Stimulated activated CD8-positive, alpha-beta memory T cell treated with anti-CD3 and anti-CD28 coated beads, Interleukin-12 subunit alpha, Interleukin-12 subunit beta, amount 100 ng/mL, for 4 hours (primary cell): ENCODE data around the gene DNAJC4.

Experiments
- DNase-seq: peaks from one replicate; pipeline ENCODE4 v3.0.0-alpha.2; 2020; ENCODE audit warnings: low read depth

The DNAJC4 gene

GRCh38 chr11:64208796-64209562 is 21.4 kb upstream of the DNAJC4 start:
- DNase-seq: no peak

GRCh38 chr11:64209563-64209843 is 20.8 kb upstream of the DNAJC4 start:
- no peak for DNase-seq

GRCh38 chr11:64210301-64211020 is 19.9 kb upstream of the DNAJC4 start:
- DNase-seq: no peak

DNA sequence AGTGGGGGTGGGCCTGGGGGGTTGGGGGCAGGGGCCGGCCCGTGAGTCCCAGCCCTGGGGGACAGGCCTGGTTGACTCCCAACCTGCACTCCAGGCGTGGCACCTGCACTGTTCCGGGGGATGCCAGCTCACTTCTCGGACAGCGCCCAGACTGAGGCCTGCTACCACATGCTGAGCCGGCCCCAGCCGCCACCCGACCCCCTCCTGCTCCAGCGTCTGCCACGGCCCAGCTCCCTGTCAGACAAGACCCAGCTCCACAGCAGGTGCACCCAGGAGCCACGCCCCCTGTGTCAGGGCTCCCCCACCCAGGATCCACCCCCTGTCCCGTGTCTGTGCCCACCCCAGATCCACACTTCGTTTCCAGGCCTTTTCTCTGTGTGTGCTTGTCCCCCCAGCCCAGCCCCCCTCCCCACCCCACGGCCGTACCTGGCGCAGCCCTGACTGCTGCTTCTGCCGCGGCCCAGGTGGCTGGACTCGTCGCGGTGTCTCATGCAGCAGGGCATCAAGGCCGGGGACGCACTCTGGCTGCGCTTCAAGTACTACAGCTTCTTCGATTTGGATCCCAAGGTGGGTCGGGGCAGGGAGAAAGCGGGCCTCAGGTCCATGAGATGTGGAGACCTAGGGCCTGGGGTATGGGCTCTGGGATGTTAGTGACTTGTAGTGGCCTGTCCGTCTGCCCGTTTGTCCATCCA is 19.0 kb upstream of the DNAJC4 start:
- no peak for DNase-seq

GRCh38 chr11:64216879-64217278 is 13.5 kb upstream of the DNAJC4 start:
- DNase-seq: no peak

DNA sequence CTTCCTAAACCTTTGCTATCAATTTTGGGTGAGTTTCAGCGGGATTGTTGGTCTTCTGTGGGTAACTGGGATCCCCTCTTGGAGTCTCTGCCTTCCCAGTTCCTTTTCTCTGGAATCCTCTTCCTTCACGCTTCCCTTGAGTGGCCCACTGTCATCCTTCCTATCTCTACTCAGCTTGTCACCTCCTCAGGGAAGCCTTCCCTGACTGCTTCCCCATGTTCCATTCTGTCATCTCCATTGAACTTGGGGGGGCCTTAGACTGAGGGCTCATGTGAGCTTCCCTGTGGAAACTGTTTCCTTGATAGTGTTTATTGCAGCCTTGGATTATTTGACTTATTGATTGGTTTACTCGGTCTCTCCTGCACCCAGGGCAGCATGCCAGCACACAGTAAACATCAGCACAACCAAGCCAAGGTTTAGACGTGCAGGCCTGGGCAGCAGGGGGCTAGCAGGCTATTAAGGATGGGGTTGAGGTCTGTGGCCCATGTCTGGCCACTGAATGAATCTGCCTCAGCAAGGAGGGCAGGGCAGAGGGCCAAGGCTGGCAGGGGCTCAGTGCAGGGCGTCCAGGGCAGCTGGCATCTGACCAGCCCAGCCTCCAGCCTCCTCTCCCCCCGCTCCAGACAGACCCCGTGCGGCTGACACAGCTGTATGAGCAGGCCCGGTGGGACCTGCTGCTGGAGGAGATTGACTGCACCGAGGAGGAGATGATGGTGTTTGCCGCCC is 11.6 kb upstream of the DNAJC4 start:
- DNase-seq: no peak

DNA sequence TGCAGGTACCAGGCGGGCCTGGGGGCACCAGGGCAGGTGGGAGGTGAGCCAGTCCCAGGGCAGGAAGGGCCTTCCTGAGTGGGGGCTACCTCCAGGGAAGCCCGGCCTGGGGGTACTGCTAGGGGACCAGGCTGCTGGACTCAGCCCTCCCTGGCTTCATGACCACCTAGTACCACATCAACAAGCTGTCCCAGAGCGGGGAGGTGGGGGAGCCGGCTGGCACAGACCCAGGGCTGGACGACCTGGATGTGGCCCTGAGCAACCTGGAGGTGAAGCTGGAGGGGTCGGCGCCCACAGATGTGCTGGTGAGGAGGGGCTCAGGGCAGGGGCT is 11.0 kb upstream of the DNAJC4 start:
- no peak for DNase-seq

DNA sequence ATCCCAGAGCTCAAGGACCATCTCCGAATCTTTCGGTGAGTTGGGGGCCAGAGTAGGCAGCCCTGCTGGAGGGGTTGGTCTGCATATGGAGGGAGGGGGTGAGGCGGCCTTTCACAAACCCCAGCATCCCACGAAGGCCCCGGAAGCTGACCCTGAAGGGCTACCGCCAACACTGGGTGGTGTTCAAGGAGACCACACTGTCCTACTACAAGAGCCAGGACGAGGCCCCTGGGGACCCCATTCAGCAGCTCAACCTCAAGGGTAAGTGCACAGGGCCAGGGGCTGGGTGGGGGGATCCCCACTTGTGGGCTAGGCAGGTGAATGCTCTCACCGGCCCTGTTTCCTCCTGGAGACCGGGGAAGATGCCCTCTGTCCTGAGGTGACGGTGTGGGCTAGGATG is 10.6 kb upstream of the DNAJC4 start:
- no peak for DNase-seq

DNA sequence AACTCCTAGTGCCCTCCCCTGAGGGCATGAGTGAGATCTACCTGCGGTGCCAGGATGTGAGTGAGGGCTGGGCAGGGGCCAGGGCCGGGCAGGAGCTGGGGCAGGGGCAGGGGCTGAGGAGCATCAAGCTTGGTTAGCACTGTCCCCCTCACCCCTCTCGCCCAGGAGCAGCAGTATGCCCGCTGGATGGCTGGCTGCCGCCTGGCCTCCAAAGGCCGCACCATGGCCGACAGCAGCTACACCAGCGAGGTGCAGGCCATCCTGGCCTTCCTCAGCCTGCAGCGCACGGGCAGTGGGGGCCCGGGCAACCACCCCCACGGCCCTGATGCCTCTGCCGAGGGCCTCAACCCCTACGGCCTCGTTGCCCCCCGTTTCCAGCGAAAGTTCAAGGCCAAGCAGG is 10.1 kb upstream of the DNAJC4 start:
- no peak for DNase-seq

DNA sequence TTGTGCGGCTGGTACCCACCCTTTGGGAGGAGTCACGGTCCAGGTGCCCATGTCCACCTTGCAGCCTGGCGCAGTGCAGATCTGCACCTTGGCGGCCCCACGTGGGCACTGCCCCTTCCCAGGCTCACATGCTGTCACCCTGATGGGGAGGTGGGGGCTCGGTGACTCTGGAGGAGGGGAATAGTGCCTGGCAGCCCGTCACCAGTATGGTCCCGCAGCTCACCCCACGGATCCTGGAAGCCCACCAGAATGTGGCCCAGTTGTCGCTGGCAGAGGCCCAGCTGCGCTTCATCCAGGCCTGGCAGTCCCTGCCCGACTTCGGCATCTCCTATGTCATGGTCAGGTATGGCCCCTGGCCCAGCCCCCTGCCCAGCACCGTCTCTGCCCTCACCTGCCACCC is 9.6 kb upstream of the DNAJC4 start:
- DNase-seq: no peak

DNA sequence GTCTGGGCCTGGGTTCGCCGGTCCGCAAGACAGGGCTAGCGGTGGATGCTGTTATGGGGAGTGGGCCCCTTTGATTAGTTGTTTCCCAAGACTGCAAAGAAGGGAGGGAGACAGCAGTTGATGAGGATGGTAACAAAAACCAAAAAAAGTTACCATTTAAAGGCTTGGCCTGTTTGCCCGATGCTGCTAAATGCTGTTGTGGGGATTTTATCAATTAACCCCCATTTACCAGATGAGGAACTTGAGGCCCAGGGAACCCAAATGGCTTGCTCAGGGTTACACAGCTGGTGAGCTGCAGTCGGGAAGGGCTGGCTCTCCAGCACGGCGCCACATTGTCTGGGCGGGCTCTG is 7.7 kb upstream of the DNAJC4 start:
- no peak for DNase-seq

DNA sequence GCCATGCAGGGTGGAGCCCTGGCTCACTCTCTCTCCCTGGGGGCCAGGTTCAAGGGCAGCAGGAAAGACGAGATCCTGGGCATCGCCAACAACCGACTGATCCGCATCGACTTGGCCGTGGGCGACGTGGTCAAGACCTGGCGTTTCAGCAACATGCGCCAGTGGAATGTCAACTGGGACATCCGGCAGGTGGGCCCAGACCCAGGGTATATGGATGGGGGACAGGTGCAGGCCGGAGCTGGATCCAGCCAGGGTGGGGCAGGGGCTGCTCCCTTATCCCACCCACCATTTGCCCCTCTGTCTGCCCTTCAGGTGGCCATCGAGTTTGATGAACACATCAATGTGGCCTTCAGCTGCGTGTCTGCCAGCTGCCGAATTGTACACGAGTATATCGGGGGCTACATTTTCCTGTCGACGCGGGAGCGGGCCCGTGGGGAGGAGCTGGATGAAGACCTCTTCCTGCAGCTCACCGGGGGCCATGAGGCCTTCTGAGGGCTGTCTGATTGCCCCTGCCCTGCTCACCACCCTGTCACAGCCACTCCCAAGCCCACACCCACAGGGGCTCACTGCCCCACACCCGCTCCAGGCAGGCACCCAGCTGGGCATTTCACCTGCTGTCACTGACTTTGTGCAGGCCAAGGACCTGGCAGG is 7.2 kb upstream of the DNAJC4 start:
- DNase-seq: no peak

DNA sequence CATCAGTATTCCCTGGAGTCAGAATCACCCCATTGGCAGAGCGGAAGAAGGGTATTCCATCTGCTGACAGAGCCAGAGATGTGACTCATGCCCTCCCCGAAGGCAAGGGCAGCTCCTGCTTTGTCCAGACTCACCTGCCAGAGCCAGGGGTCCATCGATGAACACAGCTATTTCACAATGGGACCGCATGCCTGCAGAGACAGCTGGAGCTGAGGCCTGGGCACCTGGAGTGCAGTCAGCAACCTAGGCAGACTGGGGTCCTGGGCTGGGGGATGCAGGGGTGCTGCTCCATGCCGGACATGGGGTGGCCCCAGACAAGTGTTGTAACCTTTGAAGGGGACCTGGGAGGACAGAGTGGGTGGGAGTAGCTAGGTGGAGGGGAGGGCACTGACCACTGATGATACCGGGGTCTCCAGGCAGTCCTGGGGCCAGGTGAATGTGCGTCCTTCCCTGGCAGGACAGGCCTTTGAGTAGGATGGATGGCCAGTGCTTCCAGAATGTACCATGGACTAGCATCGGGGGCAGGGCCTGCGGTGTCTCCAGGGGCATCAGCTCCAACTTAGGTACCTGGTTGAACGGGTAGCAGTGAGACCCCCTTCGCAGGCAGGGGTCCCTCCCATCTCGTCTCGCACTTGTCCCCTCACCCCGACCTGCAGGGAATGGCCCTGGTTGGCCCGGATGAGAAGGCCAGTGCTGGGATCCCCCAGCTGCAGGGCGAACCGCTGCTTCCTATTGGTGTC is 6.0 kb upstream of the DNAJC4 start:
- no peak for DNase-seq

- DNase-seq: no peak
Observed at GRCh38 chr11:64224891-64225607, 5.3 kb upstream of the DNAJC4 start.

DNA sequence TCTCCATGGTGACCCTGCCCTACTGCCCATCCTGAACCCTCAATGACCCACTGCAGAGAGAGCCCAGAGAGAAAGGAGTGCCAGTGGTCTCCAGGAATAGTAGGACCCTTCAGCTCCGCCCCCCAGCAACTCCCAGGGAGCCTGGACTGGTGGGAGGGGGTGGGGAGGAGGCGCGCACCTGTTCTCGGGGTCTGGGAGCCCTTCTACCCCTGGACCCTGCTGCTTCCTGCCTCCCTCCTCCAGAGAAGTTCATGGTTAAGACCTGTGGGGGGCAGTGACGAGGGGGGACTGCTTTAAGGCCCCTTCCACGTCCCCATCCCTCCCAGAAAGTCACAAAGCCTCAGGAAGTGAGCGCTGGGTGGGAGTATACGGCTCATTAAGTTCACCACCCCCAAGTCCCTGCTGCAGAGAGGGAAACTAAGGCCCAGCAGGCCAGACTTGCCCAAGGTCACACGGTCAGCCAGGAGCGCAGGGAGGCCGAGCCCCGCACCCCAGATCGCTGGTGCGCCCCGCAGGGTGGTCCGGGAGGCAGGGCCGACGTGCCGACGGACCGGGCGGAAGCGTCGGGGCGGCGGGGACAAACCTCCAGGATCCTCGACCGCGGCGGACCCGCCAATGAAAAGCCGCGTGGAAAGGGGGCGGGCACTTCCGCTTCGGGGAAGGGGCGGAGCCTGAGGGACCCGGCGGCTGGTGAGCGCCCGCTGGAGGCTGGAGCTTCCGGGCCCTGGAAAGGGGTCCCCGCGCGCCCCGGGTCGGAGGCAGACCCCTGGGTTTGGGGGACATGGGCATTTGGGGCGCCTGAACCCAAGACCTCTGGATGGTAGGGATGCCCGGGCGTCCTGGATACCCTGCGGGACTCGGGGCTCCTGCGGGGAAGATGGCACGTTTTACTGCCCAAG is 4.5 kb upstream of the DNAJC4 start, which contains the start of the genes NUDT22 and TRPT1:
Gene NUDT22, plus strand, starts transcription at position 667 of the 899 bp plus-strand sequence. CDS start 379 bp downstream, outside the sequence.
Gene TRPT1, minus strand, starts transcription at position 579 of the 899 bp plus-strand sequence. Its CDS starts 326 bp downstream, at position 253.
- peak; percentile 90 for DNase-seq

DNA sequence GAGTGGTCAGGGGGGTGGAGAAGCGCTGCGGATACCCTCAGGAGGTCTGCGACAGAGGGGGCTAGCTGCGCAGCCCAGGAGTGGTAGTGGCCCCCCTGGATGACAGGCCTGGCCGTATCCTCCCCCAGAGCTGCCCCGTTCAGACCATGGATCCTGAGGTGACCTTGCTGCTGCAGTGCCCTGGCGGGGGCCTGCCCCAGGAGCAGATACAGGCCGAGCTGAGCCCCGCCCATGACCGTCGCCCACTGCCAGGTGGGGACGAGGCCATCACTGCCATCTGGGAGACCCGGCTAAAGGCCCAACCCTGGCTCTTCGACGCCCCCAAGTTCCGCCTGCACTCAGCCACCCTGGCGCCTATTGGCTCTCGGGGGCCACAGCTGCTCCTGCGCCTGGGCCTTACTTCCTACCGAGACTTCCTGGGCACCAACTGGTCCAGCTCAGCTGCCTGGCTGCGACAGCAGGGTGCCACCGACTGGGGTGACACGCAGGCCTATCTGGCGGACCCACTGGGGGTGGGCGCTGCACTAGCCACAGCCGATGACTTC is 3.8 kb upstream of the DNAJC4 start:
- DNase-seq: peak; percentile 39

GRCh38 chr11:64227405-64227956 is 2.9 kb upstream of the DNAJC4 start:
- DNase-seq: no peak

DNA sequence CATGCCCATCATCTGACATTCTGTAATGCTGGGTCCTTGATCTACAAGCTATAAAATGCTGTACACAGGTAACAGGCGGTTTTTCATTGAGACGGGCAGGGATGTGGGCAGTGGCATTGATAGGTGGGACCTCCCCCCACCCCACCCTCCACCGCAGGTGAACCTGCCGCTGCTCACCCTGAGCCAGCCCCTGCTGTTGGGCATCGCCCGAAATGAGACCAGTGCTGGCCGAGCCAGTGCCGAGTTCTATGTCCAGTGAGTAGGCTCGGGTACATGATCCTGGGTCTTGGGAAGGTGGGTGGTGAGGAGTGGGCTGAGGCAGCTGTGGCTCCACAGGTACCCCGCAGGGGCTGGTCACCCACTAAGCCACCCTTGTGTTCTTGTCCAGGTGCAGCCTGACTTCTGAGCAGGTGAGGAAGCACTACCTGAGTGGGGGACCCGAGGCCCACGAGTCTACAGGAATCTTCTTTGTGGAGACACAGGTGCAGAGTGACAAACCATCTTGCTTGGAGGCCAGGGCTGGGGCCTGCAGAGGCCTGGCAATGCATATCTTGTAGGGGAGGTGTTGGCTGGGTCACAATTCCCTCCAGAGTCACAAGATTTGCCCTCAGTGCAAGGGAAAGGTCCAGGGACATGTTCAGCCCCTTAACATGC is 1.1 kb upstream of the DNAJC4 start:
- DNase-seq: no peak
